HG03066 (cell line): ENCODE data around the gene SPTBN1.
"Not testable (repeated sequence)": the region's sequence is repeated elsewhere in the genome, so short reads cannot be mapped to it uniquely, and the experiment has no call there.

Experiments
- ATAC-seq: cut with Tn5 transposase; IDR thresholded peaks from one replicate; pipeline ENCODE4 v1.9.1; 2021; ENCODE audit warnings: low read depth; ENCODE audit not compliant: unreplicated experiment

Gene SPTBN1

GRCh38 chr2:54466870-54467269 is 10.7 kb downstream of the SPTBN1 start:
- ATAC-seq = no peak

DNA sequence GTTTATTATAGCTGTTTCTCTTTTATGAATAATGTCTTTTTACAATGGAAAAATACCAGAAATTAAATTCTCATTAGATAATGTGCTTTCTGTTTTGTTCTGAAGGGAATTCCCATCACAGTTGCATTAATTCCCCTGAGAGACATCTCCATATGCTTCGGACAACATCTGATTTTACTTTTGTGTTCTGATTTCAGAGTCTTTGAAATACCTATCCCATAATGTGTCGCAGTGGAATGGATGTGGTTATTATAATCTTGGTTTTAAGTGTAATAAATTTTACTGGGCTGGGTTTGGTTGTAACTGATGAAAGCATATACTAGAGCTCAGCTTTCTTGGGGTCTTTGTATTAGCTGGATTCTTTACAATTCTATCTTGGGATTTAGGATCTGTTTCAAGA is 12.5 kb downstream of the SPTBN1 start:
- no peak for ATAC-seq

DNA sequence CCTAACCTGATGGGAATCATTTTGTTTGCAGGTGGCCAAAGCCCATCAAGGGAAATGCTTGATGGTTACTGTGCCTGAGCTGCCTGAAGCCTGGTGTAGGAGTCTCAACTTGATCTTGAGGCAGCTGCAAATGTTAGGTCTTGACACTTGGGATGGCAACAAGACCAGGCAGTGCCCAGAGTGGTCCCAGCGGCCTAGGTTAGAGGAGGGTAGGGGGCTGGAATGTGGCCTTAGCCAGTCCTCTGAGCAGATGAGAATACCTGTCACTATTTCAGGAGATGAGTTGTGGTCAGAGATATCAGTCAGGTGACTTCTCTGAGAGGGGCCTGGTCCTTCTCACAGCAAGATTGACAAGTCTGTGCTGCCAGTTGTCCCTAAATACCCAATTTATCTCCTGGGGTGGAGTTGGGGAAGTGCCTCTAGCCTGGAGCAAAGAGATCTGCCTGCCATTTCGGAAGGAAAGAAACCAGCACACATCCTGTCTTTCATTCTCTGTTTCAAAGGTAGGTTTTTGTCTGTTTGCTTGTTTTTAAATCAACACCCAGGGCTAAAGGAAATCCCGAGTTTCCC is 13.4 kb downstream of the SPTBN1 start:
- no peak for ATAC-seq

- ATAC-seq = no peak
Measured at GRCh38 chr2:54470266-54470938, 14.3 kb downstream of the SPTBN1 start.

DNA sequence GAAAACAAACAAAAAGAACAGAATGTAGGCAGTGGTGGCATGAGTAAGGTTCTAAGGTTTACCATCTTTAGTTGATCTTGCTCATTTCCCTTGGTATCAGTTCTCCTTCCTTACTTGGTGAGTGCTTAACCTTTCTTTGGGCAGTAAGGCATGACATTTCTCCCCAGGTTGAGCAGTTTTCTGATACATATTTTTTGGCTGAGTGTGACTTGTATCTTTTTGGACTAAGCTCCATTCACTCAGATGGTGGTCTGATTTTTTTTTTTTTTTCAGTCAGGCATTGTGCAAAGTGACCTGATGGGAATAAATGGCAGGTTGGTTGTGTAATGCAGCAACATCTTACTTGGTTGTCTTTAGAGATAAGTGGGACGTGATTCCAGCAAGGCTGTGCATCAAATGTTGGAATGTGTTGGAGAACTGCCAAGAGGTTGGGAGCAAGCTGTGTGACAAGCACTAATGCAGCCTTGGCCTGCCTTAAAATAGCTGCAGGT is 15.1 kb downstream of the SPTBN1 start:
- peak; percentile 88 for ATAC-seq

DNA sequence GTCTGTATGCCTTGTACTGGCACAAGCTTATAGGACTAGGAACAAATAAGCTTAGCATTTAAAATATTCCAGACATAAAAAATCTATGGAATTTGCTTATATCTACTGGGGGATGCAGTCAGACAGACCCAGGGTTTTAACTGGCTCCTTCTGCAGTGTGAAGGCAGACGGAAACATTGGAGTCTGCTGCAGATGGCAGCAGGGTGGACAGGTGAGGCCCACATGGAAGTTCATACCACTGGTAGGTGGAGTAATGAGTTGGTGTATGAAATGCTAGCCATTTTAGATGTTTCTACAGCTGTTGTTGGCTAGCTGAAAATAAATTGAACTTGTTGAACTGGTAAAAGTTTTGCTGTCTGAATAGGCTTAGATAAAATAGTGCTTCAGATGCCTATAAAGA is 17.7 kb downstream of the SPTBN1 start:
- ATAC-seq = no peak

DNA sequence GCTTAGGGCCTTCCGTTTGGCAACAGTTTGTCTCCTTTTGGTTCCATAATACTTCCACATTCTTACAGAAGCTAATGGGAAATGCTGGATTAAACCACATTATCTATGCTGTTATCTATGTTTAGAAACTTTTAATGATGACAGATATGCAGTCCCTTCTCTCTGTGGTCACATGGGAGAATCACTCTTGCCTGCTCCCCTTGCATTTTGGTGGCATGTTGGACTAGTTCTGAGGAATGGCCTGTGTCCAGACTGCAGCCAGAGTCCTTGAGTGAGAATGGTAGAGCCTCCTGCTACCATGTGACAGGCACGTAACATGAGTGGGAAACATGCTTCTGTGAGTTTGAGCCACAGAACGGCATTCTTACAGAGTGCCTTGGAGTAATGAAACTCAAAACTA is 19.2 kb downstream of the SPTBN1 start:
- ATAC-seq = no peak

- ATAC-seq = no peak
Measured at GRCh38 chr2:54475919-54476318, 19.8 kb downstream of the SPTBN1 start.

GRCh38 chr2:54476852-54477251 is 20.7 kb downstream of the SPTBN1 start:
- no peak for ATAC-seq

- ATAC-seq = no peak
Measured at GRCh38 chr2:54477896-54478295, 21.8 kb downstream of the SPTBN1 start.

DNA sequence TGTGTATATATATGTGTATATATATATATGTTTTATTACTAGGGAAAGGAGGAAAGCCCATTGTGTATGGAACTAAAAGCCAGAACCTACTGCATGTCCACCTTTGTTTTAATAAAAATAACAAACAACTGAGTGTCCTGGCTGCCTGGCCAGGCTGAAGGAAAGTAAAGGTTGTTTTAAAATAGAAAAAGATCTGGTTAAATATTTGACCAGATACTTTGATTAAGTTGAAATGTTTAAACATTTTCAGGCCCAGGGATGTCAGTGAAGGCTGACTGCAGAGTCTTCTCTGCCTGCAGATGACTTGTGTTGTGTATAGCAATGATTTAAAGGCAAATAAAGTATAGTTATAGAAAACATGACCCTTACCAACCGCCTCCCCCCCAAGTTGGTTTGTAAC is 22.8 kb downstream of the SPTBN1 start:
- no peak for ATAC-seq

GRCh38 chr2:54479424-54479823 is 23.3 kb downstream of the SPTBN1 start:
- no peak for ATAC-seq

GRCh38 chr2:54480025-54480424 is 23.9 kb downstream of the SPTBN1 start:
- no peak for ATAC-seq

DNA sequence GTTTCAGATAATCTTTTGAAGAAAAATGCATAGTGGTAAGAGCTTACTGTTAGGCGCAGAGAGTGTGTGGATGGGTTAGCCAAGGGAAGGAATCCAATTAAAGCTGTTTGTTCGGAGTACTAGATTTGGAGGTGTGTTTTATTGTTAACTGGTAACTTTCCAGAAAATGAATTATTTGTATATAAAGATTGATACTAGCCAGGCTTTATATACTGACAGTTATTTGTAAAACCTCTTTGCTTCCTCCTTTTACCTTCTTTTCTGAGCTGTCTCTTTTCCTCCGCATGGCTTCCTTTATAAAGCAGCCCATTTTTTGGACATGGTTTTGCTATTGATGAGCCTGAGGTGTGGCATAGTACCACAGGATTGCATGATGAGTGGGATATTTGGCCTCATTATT is 25.6 kb downstream of the SPTBN1 start:
- no peak for ATAC-seq

- no peak for ATAC-seq
Measured at GRCh38 chr2:54482715-54483114, 26.6 kb downstream of the SPTBN1 start.

- no peak for ATAC-seq
Measured at GRCh38 chr2:54483426-54483825, 27.3 kb downstream of the SPTBN1 start.

GRCh38 chr2:54485756-54486155 is 29.6 kb downstream of the SPTBN1 start:
- not testable (repeated sequence) for ATAC-seq

- ATAC-seq = no peak
Measured at GRCh38 chr2:54486766-54487165, 30.6 kb downstream of the SPTBN1 start.

DNA sequence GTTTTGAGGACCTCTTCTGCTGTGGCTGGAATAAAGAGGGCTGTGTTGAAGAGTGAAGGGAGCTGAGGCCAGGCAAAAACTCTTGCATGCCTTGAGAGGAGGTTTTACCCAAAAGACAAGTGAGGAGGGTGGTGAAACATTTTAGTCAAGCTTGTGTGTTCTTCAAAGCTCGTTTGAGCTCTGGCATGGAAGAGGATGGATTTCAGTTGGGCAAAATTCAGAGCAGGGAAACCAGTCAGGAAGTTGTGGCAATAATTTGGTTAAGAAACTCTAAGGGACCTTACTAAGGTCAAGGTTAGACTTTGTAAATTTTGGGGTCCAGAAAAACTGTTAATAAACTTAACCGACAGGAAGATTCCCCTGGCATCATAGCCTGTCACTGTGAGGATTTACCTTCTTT is 34.7 kb downstream of the SPTBN1 start:
- ATAC-seq = no peak

- no peak for ATAC-seq
Measured at GRCh38 chr2:54492335-54492734, 36.2 kb downstream of the SPTBN1 start.

DNA sequence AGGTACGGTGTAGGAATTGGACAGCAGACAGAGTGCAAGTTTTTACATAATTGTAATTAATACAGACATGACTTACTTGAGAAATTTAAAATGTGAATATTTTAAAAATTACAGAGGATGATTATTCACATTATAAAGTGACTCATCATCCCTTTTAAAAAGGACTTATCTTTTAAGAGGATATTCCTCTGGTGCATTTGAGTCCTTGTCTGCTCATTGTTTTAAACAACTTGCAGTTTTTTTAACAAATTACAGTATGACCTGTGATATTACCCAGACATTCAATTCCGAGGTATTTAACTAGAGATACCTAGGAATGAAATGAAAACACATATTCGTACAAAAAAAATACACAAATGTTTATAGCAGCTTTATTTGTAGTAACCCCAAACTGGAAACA is 38.0 kb downstream of the SPTBN1 start:
- no peak for ATAC-seq

DNA sequence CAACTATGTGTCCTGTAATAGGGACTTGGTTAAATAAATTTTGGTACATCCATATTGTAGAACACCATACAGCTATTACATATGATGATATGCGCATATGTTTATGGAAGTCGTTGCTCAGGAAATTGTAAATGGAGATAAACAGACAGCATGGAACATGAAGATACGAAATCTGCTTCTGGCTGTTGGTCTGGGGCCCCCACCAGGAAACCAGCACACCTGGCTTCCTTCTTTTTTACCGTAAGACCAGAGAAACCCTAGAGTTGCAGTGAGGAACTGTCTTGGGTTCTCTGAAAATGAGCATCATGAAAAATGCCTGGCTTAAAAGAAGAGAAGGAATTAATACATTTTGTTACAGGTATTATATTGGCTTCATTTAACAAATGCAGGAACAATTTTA is 40.8 kb downstream of the SPTBN1 start:
- ATAC-seq = no peak
